H9 (cell line): ENCODE data around the gene WDSUB1. TPM values are rescaled to one million over a fixed set of nuclear protein-coding genes. Genes with fewer than 3 reads are reported as not detected.

Experiments
- DNase-seq: peaks from one replicate; pipeline ENCODE4 v3.0.0-alpha.2; 2017
- H2AFZ ChIP-seq: one replicate; pipeline ENCODE4 v1.6.1; 2013; ENCODE audit warnings: mild to moderate bottlenecking, low read length, control low read depth, moderate library complexity
- H2AK5ac ChIP-seq: 2 replicates; pipeline ENCODE4 v1.6.1; 2013; ENCODE audit warnings: low read length, control low read depth, mixed read lengths; ENCODE audit not compliant: insufficient read length
- H2BK120ac ChIP-seq: one replicate; pipeline ENCODE4 v1.6.1; 2013; ENCODE audit warnings: low read depth, mild to moderate bottlenecking, low read length, control low read depth, inconsistent platforms; ENCODE audit not compliant: poor library complexity, severe bottlenecking
- H2BK12ac ChIP-seq: 2 replicates; pipeline ENCODE4 v1.6.1; 2013; ENCODE audit warnings: low read length, control low read depth, mixed read lengths, low read depth; ENCODE audit not compliant: insufficient read length
- H2BK15ac ChIP-seq: 2 replicates; pipeline ENCODE4 v1.6.1; 2013; ENCODE audit warnings: low read depth, low read length, control low read depth
- H2BK20ac ChIP-seq: one replicate; pipeline ENCODE4 v1.6.1; 2013; ENCODE audit warnings: low read depth, mild to moderate bottlenecking, low read length, control low read depth, inconsistent platforms; ENCODE audit not compliant: poor library complexity, severe bottlenecking
- H2BK5ac ChIP-seq: 2 replicates; pipeline ENCODE4 v1.6.1; 2013; ENCODE audit warnings: low read length, control low read depth, mixed read lengths; ENCODE audit not compliant: insufficient read length
- H3K14ac ChIP-seq: 2 replicates; pipeline ENCODE4 v1.6.1; 2013; ENCODE audit warnings: low read length, control low read depth; ENCODE audit not compliant: insufficient read depth
- H3K18ac ChIP-seq: 2 replicates; pipeline ENCODE4 v1.6.1; 2013; ENCODE audit warnings: low read depth, mild to moderate bottlenecking, mixed read lengths, low read length, control low read depth; ENCODE audit not compliant: insufficient read length
- H3K23ac ChIP-seq: 2 replicates; pipeline ENCODE4 v1.6.1; 2013; ENCODE audit warnings: low read length, control low read depth, mixed read lengths, low read depth; ENCODE audit not compliant: insufficient read length
- H3K23me2 ChIP-seq: 2 replicates; pipeline ENCODE4 v1.6.1; 2013; ENCODE audit warnings: low read depth, mild to moderate bottlenecking, mixed read lengths, low read length, control low read depth; ENCODE audit not compliant: insufficient read length, poor library complexity, severe bottlenecking
- H3K27ac ChIP-seq: 2 replicates; pipeline ENCODE4 v1.5.1; 2013; ENCODE audit warnings: low read length, control low read depth, mixed read lengths, low read depth; ENCODE audit not compliant: insufficient read length
- H3K27me3 ChIP-seq: 2 replicates; pipeline ENCODE4 v1.6.1; 2013; ENCODE audit warnings: low read length, control low read depth, inconsistent platforms; ENCODE audit not compliant: insufficient read depth
- H3K4ac ChIP-seq: 2 replicates; pipeline ENCODE4 v1.6.1; 2013; ENCODE audit warnings: low read depth, mild to moderate bottlenecking, control low read depth, inconsistent platforms, low read length, moderate library complexity
- H3K4me1 ChIP-seq: 2 replicates; pipeline ENCODE4 v1.6.1; 2013; ENCODE audit warnings: low read length, control low read depth, inconsistent platforms; ENCODE audit not compliant: insufficient read depth
- H3K4me2 ChIP-seq: 2 replicates; pipeline ENCODE4 v1.6.1; 2013; ENCODE audit warnings: low read length, control low read depth, mixed read lengths; ENCODE audit not compliant: insufficient read length, insufficient read depth
- H3K56ac ChIP-seq: 2 replicates; pipeline ENCODE4 v1.6.1; 2013; ENCODE audit warnings: low read depth, mild to moderate bottlenecking, mixed read lengths, low read length, control low read depth; ENCODE audit not compliant: insufficient read length
- H3K79me1 ChIP-seq: 2 replicates; pipeline ENCODE4 v1.6.1; 2013; ENCODE audit warnings: low read depth, mild to moderate bottlenecking, moderate library complexity, low read length, control low read depth, inconsistent platforms; ENCODE audit not compliant: insufficient read depth, poor library complexity, severe bottlenecking
- H3K79me2 ChIP-seq: 2 replicates; pipeline ENCODE4 v1.6.1; 2013; ENCODE audit warnings: low read length, control low read depth, inconsistent platforms; ENCODE audit not compliant: insufficient read depth
- H3K9ac ChIP-seq: 2 replicates; pipeline ENCODE4 v1.6.1; 2013; ENCODE audit warnings: low read length, control low read depth, mixed read lengths; ENCODE audit not compliant: insufficient read length; ENCODE audit errors: extremely low read depth
- H3K9me3 ChIP-seq: one replicate; pipeline ENCODE4 v1.6.1; 2013; ENCODE audit warnings: low read depth, low read length, inconsistent platforms; ENCODE audit not compliant: control insufficient read depth
- H3T11ph ChIP-seq: one replicate; pipeline ENCODE4 v1.6.1; 2013; ENCODE audit warnings: mild to moderate bottlenecking, low read length, control low read depth, inconsistent platforms
- H4K20me1 ChIP-seq: one replicate; pipeline ENCODE4 v1.6.1; 2013; ENCODE audit not compliant: control insufficient read depth, insufficient read length, insufficient read depth
- H4K5ac ChIP-seq: 2 replicates; pipeline ENCODE4 v1.6.1; 2013; ENCODE audit warnings: low read depth, mild to moderate bottlenecking, mixed read lengths, low read length, control low read depth; ENCODE audit not compliant: insufficient read length
- H4K8ac ChIP-seq: replicated peaks from 2 replicates; pipeline ENCODE4 v1.6.1; 2013; ENCODE audit warnings: low read length, control low read depth, mixed read lengths, low read depth; ENCODE audit not compliant: insufficient read length
- H4K91ac ChIP-seq: 2 replicates; pipeline ENCODE4 v1.6.1; 2013; ENCODE audit warnings: low read depth, mild to moderate bottlenecking, moderate library complexity, mixed read lengths, low read length, control low read depth; ENCODE audit not compliant: insufficient read length
- H3K27ac Mint-ChIP-seq, 3 experiments: 2 replicates in 2 of 3; 3 replicates in 1 of 3; pipeline ENCODE4 v1.8.0; 2020 to 2021; ENCODE audit warnings: mixed read lengths in 3 of 3, mild to moderate bottlenecking in 1 of 3, moderate library complexity in 1 of 3
- H3K27me3 Mint-ChIP-seq: 2 replicates; pipeline ENCODE4 v1.8.0; 2021; ENCODE audit warnings: low read depth, mild to moderate bottlenecking, moderate library complexity, mixed read lengths
- H3K36me3 Mint-ChIP-seq, 3 experiments: 2 replicates in 2 of 3; 3 replicates in 1 of 3; pipeline ENCODE4 v1.8.0; 2020 to 2021; ENCODE audit warnings: low read depth in 3 of 3, mixed read lengths in 3 of 3; ENCODE audit not compliant: insufficient read depth in 1 of 3
- H3K4me1 Mint-ChIP-seq, 2 experiments: 2 replicates each; pipeline ENCODE4 v1.8.0; 2020; ENCODE audit warnings: mixed read lengths in 2 of 2
- H3K4me3 Mint-ChIP-seq, 2 experiments: 2 replicates in 1 of 2; 3 replicates in 1 of 2; pipeline ENCODE4 v1.8.0; 2020 to 2021; ENCODE audit warnings: mild to moderate bottlenecking in 2 of 2, mixed read lengths in 2 of 2, moderate library complexity in 1 of 2
- H3K9me3 Mint-ChIP-seq, 2 experiments: 2 replicates in 1 of 2; 3 replicates in 1 of 2; pipeline ENCODE4 v1.8.0; 2020; ENCODE audit warnings: mild to moderate bottlenecking in 2 of 2, mixed read lengths in 2 of 2, moderate library complexity in 1 of 2
- WGBS: extraction: QIAGEN DNeasy Blood & Tissue Kit; methylation state at CpG from one replicate; pipeline ENCODE4 v1.1.7; 2013; ENCODE audit warnings: missing lambda C conversion rate, low lambda C conversion rate, mixed read lengths; ENCODE audit not compliant: insufficient read length; ENCODE audit errors: extremely low coverage; 5-methylcytosine and 5-hydroxymethylcytosine counted together
- total RNA-seq: library from RNA; stranded (reverse); gene quantifications from 2 replicates; pipeline ENCODE4 v1.2.1, GENCODE V29; 2021
- TF ChIP-seq, protein P1 (sequence below): fragments of 200-600 bp; sonication (generic); conservative IDR thresholded peaks from 3 replicates; pipeline ENCODE4 v1.8.0; 2021; ENCODE audit warnings: antibody characterized with exemption, mild to moderate bottlenecking

The WDSUB1 gene
- total RNA-seq, 1 experiment from 2014 or later: 5.5 TPM

DNA sequence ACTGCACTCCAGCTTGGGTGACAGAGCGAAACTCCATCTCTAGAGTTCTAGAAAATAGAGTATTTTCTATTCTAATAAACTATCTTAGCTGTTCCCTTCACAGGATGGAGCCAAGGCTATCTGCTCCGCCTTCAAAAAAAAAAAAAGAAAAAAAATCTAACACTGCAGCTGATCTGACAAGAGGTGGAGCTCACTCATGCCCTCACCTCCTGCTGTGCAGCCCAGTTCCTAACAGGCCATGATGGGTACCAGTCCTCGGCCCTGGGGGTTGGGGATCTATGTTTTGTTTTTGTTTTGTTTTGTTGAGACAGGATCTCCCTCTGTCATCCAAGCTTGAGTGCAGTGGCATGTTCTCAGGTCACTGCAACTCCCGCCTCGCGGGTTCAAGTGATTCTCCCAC lies 3.0 kb downstream of the WDSUB1 start:
- Histone ChIP-seq H2AK5ac (no peak overlapping the region), H4K91ac (no peak overlapping the region), H3K79me2 (no peaks in the 10 kb centered on the region), H3K27me3 (no peaks in the 10 kb centered on the region), H3K4me1 (no peaks in the 10 kb centered on the region), H4K5ac (no peak overlapping the region), H2BK120ac (no peak overlapping the region), H2AFZ (no peak overlapping the region), H3K23me2 (peaks cover 8% of the 10 kb centered on the region), H3K23ac (no peak overlapping the region), H3K56ac (no peak overlapping the region), H4K8ac (no peak overlapping the region), H3K18ac (no peak overlapping the region), H3K9me3 (no peaks in the 10 kb centered on the region), H3K27ac (no peak overlapping the region), H2BK15ac (no peak overlapping the region), H3K9ac (no peak overlapping the region), H3K79me1 (no peaks in the 10 kb centered on the region), H2BK20ac (no peak overlapping the region), H3K4ac (no peak overlapping the region), H4K20me1 (no peaks in the 10 kb centered on the region), H3T11ph (no peak overlapping the region), H3K4me2 (no peak overlapping the region), H3K14ac (no peak overlapping the region), H2BK5ac (no peak overlapping the region), H2BK12ac (no peak overlapping the region)
- Mint-ChIP-seq H3K9me3 (no peaks in the 10 kb centered on the region), H3K36me3 (peaks cover 0 to 18% (median 0%) of the 10 kb centered on the region in 3 experiments; a peak in 2 of 7 replicates), H3K27ac (no peak overlapping the region), H3K27me3 (no peaks in the 10 kb centered on the region; the same call in 1 of the 2 replicates), H3K4me3 (no peak overlapping the region), H3K4me1 (peaks cover 16 to 18% of the 10 kb centered on the region in 2 experiments)
- WGBS: no CpG with 5 or more reads among the region's 6 CpGs
- DNase-seq: no peak
- TF ChIP-seq, protein P1, sequence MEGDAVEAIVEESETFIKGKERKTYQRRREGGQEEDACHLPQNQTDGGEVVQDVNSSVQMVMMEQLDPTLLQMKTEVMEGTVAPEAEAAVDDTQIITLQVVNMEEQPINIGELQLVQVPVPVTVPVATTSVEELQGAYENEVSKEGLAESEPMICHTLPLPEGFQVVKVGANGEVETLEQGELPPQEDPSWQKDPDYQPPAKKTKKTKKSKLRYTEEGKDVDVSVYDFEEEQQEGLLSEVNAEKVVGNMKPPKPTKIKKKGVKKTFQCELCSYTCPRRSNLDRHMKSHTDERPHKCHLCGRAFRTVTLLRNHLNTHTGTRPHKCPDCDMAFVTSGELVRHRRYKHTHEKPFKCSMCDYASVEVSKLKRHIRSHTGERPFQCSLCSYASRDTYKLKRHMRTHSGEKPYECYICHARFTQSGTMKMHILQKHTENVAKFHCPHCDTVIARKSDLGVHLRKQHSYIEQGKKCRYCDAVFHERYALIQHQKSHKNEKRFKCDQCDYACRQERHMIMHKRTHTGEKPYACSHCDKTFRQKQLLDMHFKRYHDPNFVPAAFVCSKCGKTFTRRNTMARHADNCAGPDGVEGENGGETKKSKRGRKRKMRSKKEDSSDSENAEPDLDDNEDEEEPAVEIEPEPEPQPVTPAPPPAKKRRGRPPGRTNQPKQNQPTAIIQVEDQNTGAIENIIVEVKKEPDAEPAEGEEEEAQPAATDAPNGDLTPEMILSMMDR: no peak
